Measurements from ENCODE around the gene RPS19BP1.
"Not testable (repeated sequence)": the region's sequence is repeated elsewhere in the genome, so short reads cannot be mapped to it uniquely, and the experiment has no call there.

RPS19BP1 gene

DNA sequence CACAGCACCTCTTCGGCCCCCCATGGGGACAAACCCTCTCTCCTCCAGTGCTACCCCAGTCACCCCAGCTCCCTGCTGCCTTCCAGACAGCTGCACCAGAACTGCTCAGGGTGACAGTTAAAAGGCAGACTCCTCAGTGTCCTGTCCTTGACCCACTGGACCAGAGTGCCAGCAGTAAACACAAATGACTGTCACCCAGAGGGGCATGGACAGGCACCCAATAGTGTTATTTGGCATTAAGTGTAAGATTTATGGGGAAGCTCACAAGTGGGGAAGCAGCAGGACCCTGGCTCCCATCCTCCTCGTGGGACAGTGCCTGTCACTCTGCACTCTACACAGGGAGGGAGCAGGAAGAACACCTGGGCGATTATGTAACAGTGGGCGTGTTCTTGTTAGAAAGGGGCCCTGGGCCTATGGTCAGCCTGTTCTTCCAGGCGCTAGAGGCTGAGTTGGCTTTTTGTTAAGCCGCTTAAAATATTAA lies 5.0 kb downstream of the RPS19BP1 start:
- no peak for DNase-seq

DNA sequence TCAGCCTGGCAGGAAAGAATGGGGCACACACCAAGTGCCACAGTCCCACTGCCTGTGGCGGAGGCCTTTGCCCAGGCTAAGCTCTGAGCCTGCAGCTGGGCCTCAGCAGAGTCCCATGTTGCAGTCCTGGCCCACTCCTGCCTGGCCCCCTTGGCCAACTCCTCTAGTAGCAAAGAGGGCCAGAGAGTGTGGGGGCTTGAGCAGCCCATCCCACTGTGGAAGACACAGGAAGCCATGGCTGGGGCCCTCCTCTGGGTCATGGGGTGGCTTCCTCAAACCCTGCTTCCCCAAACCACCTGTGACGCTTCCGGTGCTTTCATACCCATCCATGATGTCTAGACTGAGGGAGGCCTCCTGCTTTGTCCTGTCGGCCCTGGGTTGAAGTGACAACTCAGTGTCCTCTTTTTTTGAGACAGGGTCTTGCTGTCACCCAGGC lies 5.8 kb downstream of the RPS19BP1 start:
- peak; percentile 53 for DNase-seq

DNA sequence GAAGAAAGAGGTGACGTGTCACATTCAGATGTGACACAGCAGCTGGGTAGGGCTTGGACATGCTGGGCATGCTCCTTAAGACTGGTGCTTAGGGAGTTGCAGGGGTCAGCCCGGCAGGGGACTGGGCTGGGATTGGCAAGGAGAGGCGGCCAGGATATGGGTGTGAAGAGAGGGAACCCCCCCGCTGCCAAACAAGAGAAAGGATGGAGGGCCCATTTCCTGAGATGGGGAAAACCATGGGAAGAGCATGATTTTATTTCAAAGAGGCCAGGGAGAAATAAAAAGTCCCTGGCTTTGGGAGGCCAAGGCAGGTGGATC lies 6.9 kb downstream of the RPS19BP1 start:
- no peak for DNase-seq

DNA sequence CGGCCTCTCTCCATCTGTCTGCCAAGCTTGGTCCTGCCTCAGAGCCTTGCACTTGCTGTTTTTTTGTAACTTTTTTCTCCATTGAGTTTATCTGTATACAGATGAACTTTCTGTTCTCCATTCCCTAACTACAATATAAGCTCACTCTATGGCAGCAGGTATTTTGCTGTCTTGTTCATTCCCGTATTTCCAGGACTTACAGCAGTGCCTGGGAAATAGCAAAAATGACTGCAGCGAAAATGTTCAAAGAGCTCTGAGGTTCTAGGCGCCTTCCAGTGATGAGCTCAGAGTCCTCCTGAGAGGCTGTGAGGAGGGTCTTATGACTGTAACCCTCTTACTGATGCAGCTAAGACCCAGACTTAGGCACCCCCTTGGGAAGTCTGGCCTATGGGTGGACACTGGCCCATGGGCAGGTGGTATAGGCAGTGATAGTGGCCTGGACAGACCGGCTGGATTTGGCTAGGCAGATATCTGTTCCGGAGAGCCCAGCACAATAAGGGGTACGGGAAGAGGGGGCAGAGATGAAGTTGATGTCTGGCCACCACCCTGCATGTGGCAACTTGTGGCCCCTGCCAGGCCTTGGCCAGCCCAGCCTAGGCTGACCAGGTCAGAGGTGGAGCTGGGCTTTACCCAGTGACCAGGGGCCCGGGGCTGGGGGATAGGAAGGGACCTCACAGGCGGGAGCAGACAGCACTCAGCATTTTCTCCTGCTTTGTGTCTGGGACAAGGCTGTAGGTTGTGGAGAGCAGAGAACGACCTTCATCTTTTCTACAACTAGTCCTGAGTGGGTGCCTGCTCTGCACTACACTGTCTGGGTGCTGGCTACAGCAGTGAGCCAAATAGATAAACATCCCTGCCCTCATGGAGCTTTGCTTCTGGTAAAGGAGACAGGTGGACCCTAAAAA lies 7.5 kb downstream of the RPS19BP1 start:
- no peak for DNase-seq

DNA sequence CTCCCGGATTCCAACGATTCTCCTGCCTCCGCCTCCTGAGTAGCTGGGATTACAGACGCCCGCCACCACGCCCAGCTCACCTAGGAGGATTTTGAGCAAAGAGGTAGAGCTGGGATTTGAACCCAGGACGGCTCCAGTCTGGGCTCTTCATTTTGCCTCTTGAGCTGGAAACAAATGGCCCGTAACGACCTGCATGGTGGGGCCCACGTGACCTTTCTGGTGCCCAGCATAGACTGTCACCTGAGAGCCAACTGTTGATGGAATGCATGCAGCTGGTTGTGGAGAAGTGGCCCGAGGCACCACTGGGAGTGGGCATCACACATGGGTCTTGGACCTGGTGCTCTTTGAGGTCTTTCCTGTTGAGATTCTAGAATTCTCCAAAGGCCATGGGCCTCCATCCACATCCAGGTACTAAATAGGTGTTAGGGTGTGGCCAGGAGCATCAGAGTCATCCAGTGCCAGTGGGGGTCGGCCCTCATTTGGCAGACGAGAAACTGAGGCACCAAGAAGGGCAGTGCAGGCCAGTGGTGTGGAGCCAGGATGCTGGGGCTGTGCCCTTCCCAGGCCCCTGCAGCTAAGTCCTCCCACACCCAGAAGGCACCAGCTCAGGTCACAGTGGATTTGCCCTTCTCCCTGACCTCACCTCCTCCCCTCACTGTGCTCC lies 8.3 kb downstream of the RPS19BP1 start:
- no peak for DNase-seq

DNA sequence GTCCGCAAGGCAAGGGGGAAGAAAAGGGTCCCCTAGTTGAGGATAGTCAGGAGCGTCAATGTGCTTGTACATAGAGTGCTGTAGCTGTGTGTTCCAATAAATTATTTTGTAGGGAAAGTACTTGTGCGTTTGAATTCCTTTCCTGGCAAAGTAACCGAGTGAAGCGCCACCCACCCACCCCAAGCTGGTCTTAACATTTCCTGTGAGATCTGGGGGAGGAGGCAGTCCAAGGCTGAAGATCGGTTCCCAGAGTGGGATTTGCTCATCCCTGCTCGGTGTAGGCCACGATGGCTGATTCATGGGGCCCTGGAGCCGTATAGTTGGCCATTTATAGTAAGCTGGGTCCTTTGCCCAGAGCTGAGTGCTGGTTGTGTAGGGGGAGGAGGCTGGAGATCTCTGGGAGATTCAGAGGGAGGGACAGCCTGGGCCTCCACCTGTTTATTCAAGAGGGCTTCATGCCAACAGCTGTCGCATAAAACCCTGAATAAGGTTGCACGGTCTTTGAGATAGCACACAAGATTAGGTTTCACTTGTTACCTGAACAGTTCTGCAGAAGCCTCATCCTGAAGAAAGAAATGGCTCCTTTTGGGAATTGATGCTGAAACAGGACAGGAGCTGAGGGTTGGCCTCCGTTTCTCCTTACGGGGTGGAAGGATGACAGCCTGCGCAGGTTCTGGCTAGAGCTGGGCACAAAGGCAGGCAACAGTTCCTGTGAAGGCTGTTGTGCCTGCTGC lies 9.8 kb downstream of the RPS19BP1 start:
- DNase-seq: no peak

DNA sequence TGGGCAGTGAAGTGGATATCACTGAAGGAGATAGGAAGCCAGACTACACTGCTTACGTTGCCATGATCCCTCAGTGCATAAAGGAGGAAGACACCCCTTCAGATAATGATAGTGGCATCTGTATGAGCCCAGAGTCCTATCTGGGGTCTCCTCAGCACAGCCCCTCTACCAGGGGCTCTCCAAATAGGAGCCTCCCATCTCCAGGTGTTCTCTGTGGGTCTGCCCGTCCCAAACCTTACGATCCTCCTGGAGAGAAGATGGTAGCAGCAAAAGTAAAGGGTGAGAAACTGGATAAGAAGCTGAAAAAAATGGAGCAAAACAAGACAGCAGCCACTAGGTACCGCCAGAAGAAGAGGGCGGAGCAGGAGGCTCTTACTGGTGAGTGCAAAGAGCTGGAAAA lies 10.5 kb downstream of the RPS19BP1 start:
- DNase-seq: not testable (repeated sequence)

DNA sequence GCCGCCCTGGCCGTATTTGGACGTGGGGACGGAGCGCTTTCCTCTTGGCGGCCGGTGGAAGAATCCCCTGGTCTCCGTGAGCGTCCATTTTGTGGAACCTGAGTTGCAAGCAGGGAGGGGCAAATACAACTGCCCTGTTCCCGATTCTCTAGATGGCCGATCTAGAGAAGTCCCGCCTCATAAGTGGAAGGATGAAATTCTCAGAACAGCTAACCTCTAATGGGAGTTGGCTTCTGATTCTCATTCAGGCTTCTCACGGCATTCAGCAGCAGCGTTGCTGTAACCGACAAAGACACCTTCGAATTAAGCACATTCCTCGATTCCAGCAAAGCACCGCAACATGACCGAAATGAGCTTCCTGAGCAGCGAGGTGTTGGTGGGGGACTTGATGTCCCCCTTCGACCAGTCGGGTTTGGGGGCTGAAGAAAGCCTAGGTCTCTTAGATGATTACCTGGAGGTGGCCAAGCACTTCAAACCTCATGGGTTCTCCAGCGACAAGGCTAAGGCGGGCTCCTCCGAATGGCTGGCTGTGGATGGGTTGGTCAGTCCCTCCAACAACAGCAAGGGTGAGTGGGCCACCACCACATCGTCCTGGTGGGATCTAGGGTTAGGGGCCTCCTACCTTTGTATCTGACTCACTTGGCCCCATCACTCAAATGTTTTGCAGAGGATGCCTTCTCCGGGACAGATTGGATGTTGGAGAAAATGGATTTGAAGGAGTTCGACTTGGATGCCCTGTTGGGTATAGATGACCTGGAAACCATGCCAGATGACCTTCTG lies 11.3 kb downstream of the RPS19BP1 start:
- not testable (repeated sequence) for DNase-seq

DNA sequence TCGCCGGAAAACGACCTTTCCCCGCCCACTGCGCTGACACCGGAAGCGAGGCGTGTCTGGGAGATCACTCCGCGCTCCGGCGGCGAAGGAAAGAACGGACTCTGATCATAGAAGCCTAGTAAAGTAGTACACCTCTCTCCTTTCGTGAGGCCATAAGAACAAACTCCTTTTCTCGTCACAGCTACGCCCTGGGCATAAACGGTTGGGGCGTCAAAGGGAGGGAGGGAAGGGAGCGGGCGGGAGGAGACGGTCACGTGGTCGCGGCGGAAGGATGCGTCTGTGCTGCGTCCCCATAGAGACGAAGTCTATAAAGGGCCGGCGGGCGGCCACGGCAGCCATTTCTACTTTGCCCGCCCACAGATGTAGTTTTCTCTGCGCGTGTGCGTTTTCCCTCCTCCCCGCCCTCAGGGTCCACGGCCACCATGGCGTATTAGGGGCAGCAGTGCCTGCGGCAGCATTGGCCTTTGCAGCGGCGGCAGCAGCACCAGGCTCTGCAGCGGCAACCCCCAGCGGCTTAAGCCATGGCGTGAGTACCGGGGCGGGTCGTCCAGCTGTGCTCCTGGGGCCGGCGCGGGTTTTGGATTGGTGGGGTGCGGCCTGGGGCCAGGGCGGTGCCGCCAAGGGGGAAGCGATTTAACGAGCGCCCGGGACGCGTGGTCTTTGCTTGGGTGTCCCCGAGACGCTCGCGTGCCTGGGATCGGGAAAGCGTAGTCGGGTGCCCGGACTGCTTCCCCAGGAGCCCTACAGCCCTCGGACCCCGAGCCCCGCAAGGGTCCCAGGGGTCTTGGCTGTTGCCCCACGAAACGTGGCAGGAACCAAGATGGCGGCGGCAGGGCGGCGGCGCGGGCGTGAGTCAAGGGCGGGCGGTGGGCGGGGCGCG lies 12.1 kb downstream of the RPS19BP1 start, which contains the start of gene ATF4:
Gene ATF4 (plus strand): TSS at position 337 of the 880 bp plus-strand sequence. CDS start 884 bp downstream, outside the sequence.
- DNase-seq: peak; percentile 88

DNA sequence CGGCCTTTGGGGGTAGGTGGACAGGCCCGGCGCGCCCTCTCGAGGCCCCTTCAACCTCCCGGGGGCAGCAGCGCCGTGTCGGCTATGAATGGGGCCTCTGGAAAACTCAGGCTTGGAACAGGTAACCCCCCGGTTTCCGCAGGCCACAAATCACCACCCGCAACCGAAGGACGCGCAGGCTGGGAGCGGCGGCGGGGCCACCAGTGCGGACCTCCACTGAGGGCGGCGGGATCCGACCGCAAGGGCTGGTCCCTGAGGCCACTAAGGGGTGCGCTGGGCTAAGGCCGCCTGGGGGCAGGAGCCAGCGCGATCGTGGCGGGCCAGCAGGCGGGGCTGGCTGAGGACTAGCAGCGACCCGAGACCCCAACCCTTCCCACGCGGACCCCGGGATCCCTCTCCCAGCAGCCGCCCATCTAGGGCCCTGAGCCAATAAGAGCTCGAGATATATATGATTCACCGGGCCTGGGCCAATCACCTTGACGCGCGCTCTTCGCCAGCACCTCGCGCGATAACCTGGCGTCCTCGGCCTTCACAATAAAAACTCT lies 12.8 kb downstream of the RPS19BP1 start:
- peak; percentile 99 for DNase-seq

DNA sequence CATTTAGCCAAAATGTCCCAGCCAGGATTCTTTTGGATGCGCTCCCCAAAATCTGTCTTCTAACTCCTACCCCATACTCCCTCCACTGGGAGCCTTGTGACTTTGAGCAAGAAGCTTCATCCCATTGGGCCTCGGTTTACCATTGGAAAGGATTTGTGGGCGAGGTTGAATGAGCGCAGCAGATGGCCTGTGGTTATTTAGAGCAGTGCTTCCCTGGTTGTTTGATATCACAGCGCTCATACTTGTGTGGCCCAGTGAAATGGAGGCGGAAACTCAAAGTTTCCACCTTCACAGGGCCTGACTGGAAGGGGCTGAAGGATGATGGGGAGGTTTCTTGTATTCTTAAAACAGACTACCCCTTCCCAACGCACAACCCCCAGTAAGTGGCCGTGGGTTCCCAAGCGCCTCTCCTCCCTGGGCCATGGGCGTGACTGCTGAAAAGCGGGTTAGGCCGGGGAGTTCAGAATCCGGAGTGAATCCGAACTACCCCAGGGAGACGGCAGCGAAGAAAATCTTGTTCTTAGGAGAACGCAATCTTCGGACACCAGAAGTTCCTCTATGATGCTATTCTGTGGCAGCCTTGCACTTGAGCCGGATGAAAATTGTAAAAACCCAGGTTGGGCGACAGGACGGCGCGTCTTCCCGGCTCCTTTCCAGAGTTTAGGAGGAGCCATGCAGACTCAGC lies 13.4 kb downstream of the RPS19BP1 start:
- no peak for DNase-seq

DNA sequence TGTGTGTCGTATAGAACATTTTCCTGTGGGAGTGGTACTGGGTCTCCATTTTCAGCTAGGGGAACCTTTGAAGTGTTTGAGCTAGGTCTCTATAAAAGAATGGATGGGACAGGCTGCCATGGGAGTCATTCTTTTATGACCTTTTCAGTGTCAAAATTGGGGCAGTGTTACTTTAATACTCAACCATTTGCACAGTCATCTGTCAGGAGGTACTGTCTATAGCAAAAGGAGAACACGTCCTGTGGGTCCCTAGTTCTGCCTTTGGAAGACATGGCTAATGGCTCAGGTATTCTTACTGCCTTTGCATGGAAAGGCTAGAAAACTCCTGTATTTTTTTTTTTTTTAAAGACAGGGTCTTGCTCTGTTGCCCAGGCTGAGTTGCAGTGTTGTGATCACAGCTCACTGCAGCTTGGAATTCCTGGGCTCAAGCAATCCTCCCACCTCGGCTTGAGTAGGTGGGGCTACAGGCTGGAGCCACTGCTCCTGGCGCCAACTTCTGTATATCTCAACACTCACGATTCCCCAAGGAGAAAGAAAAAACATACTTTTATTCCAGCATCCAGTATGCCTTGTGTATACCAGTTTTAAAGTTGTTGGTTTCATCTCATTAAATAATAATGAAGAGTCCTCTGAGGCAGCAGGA lies 14.3 kb downstream of the RPS19BP1 start:
- no peak for DNase-seq

DNA sequence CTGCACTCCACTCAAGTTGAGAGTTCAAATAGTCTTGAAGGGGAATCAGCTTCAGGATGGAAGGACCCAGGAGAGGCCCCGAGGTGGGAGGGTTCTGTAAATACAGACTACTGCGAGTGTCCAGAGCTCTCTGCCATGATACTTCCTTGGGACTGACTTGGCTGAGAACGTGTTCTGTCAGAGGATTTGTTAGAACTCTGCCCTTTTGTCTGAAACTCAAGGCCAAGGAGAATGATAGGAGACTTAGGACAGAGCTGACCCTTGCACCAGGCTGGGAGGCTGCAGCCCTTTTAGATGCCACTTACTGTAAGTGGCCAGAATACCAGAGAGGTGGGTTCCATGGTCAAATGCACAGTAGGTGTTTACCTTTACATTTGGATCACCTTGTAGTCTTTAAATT lies 15.1 kb downstream of the RPS19BP1 start:
- no peak for DNase-seq

DNA sequence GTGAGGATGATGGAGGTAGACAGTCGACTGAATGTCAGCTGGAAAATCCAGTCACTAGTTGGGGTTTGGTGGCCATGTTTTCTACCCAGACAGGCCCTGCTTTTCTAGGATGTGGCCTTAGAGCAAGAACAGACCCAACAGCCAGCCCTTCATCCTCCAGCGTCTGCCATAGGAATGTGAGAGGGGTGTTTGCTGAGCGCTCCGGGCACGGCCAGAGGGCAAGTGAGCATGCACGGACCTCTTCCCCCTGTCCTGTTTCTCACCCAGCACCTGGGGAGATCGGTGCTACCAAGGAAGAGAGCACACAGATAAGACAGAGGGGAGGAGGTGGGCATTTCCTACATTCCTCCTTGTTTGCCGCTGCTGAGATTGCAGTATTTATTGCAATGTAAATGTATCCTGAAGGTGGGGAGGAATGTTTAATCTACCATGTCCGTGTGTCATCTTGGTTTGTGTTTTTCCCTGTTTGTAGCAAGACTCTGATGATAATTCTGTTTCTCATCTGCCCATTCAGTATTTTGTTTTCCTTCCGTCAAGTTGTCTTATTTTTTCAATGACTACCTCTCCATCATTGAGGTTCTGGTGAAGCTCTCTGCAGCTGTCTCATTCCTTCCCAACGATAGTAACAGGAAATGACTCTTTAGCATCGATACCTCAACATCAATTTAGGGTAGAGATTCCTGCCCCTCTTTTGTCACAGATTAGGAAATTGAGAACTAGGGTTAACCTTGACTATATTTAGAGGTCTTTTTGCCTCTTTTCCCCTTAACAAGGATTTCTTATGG lies 17.1 kb downstream of the RPS19BP1 start:
- DNase-seq: no peak

DNA sequence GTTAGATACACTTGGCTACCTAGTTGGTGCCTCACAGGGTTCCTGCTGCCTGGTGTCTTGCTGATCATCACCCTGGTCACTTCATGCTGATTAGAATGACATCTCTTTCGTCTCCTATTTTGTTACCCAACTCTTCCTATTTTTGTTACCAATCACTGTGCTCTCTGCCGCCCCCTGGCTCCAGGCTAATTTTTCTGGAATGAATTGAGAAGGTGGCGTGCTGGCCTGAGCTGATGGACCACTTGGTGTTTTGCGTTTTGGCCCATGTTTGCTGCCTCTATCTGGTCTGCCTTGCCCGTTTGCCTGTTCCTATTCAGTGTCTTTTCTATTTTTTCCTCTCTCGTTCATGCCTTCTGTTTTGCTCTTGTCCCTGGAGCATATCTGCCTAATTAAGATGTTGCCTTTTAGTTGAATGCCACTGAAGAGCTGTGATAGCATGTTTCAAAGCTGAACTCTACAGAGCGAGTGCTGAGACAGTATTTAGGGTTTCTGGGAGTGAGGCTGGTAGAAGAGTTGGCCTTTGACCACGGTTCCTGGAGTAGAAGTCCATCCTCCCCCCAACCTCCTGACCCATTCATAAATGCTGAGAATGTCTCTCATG lies 18.1 kb downstream of the RPS19BP1 start:
- DNase-seq: no peak

DNA sequence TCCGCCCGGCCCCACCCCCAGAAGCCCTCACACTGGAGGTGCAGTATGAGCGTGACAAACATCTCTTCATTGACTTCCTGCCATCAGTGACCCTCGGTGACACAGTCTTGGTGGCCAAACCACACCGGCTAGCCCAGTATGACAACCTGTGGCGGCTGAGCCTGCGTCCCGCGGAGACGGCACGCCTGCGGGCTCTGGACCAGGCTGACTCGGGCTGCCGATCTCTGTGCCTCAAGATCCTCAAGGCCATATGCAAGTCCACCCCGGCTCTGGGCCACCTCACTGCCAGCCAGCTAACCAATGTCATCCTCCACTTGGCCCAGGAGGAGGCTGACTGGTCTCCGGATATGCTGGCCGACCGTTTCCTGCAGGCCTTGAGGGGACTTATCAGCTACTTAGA lies 18.8 kb downstream of the RPS19BP1 start:
- no peak for DNase-seq

DNA sequence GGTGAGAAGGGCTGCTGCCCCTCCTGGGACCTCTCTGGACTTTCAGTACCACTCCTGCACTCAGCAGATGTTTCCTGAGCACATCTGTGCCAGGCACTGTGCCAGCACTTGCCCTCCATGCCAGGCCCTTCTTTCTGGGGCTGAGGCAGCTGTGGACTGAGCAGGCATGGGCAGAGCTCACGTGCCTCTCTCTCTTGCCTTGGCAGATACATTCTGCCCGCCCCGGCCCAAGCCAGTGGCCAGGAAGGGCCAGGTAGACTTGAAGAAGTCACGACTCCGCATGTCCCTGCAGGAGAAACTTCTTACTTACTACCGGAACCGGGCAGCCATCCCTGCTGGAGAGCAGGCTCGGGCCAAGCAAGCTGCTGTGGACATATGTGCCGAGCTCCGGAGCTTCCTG lies 20.5 kb downstream of the RPS19BP1 start:
- no peak for DNase-seq

DNA sequence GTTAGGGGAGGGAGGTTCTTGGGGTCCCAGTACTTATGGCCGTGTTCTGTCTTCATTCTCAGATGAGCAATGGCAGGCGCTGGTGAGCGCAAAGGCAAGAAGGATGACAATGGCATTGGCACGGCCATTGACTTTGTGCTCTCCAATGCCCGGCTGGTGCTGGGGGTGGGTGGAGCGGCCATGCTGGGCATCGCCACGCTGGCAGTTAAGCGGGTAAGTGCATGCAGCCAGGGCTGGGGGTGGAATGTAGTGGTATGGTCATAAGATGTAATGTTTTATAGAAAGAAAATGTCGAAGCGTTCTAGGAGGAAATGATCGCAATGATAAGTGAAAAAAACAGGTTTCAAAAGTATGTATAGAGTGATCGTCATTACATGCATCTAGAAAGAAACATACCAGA lies 21.3 kb downstream of the RPS19BP1 start:
- DNase-seq: no peak
